Fibroblast of skin of right biceps (primary cell): ENCODE measurements around the gene HYCC1.
A peak's percentile ranks its signal among the peaks of the same experiment; 100 is the strongest.
"Not testable (repeated sequence)": the region's sequence is repeated elsewhere in the genome, so short reads cannot be mapped to it uniquely, and the experiment has no call there.

ENCODE experiments used
- DNase-seq: peaks from one replicate; pipeline ENCODE4 v3.0.0-alpha.2; 2013

HYCC1 gene

GRCh38 chr7:23013715-23014649 is at the start of gene HYCC1:
HYCC1 (minus strand) TSS chr7:23014130; CDS start chr7:22991111, 23,019 bp downstream.
- peak; percentile 99 for DNase-seq

DNA sequence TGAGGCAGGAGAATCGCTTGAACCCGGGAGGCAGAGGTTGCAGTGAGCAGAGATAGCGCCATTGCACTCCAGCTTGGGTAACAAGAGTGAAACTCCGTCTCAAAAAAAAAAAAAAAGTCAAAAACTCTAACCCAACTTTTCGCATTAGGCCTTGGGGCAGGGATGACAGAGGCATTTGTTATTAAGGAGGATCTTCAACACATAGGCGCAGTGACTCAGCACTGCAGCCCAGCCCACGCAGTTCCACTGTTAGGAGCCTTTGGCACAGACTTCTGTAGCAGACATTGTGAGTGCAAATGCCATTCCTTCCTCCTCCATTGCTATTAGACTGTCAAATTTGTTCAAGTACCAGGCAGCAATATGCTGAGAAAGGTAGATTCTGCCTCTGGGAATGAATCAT is 48.5 kb upstream of the HYCC1 start:
- DNase-seq: peak; percentile 53

DNA sequence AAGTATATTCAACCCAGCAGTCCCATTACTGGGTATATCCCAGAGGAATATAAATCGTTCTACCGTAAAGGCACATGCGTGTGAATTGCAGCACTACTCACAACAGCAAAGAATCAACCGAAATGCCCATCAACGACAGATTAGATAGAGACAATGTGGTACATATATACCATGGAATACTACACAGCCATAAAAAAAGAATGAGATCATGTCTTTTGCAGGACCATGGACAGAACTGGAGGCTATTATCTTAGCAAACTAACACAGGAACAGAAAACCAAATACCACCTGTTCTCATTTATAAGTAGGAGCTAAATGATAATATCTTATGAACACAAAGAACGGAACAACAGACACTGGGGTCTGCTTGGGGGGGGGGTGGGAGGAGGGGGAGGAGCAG is 47.4 kb upstream of the HYCC1 start:
- no peak for DNase-seq

DNA sequence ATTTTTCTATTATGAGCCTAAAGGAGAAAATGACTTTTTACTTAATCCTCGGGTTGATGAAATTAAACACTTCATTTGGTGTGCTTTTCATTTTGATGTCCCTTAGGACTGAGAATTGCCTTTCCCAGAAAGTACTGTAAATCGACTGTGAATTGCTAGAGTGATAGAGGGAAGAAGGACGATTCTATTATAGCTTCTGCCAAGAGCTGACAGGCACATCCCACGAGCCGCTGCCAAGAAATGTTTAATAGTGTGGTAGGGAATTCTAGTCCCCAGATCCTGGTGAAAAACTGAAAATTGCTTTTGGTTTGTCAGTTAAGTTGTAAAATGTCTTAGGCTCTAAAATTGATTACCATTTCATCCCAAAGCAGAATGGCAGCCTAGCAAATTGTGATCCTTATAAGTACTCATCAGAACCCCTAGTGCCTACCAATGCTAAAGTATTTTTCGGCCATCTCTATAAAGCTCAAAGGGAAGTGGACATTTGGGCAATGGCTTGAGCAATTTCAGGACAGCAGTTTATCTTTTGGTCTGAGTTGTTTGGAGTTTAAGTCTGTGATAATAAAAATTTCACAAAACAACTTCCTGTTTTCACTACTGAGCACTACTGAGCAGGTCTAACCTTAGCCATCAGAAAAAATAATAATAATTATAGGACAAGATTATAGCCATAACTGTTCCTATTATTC is 44.6 kb upstream of the HYCC1 start:
- no peak for DNase-seq

DNA sequence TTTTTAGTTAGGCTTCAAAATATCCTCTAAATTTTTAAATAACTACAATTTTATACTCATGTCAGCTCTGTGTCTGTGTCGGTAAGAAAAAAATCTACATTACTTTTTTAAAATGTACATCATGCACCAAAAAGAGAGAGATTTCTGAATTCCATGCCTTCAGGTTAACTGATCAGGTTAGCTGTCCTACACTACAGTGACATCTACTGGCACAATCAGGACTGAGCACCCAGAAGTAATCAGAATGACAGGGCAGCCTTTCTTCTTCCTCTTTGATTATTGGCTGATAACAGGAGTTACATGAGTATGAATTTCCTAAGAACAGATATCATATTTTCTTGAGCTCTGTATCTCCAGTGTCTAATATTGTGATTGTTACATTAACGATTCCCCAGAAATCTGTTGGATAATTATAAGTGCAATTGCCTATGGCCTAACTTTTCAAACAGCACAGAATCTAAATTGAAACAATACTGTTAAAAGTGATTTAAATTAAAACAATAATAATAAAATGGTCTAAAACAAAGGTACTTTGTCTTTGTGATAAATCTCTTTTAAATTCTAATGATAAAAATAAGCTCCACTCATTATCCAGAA is 41.8 kb upstream of the HYCC1 start:
- peak; percentile 61 for DNase-seq

DNA sequence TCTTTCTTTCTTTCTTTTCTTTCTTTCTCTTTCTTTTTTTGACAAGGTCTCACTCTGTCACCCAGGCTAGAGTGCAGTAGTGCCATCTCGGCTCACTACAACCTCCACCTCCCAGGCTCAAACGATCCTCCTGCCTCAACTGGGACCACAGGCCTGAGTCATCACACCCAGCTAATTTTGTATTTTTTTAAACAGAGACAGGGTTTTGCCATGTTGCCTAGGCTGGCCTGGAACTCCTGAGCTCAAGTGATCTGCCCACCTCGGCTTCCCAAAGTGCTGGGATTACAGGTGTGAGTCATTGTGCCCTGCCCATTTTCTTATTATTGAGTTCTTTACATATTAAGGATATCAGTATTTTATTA is 37.2 kb upstream of the HYCC1 start:
- peak; percentile 20 for DNase-seq

DNA sequence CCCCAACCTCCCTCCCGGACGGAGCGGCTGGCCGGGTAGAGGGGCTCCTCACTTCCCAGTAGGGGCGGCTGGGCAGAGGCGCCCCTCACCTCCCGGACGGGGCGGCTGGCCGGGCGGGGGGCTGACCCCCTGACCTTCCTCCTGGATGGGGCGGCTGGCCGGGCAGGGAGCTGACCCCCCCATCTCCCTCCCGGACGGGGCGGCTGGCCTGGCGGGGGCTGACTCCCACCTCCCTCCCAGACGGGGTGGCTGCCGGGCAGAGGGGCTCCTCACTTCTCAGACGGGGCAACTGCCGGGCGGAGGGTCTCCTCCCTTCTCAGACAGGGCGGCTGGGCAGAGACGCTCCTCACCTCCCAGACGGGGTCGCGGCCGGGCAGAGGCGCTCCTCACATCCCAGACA is 32.4 kb upstream of the HYCC1 start:
- DNase-seq: not testable (repeated sequence)

GRCh38 chr7:23045086-23045485 is 31.2 kb upstream of the HYCC1 start:
- not testable (repeated sequence) for DNase-seq

GRCh38 chr7:23044581-23044980 is 30.7 kb upstream of the HYCC1 start:
- no peak for DNase-seq

- no peak for DNase-seq
Measured at GRCh38 chr7:23043441-23043840, 29.5 kb upstream of the HYCC1 start.

GRCh38 chr7:23039674-23040073 is 25.7 kb upstream of the HYCC1 start:
- not testable (repeated sequence) for DNase-seq

DNA sequence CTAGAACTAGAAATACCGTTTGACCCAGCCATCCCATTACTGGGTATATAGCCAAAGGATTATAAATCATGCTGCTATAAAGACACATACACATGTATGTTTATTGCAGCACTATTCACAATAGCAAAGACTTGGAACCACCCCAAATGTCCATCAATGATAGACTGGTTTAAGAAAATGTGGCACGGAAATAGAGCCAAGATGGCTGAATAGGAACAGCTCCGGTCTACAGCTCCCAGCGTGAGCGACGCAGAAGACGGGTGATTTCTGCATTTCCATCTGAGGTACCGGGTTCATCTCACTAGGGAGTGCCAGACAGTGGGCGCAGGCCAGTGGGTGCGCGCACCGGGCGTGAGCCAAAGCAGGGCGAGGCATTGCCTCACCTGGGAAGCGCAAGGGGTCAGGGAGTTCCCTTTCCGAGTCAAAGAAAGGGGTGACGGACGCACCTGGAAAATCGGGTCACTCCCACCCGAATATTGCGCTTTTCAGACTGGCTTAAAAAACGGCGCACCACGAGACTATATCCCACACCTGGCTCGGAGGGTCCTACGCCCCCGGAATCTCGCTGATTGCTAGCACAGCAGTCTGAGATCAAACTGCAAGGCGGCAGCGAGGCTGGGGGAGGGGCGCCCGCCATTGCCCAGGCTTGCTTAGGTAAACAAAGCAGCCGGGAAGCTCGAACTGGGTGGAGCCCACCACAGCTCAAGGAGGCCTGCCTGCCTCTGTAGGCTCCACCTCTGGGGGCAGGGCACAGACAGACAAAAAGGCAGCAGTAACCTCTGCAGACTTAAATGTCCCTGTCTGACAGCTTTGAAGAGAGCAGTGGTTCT is 21.8 kb upstream of the HYCC1 start:
- DNase-seq: not testable (repeated sequence)

- DNase-seq: no peak
Measured at GRCh38 chr7:23027261-23027660, 13.3 kb upstream of the HYCC1 start.

- DNase-seq: no peak
Measured at GRCh38 chr7:23026164-23026563, 12.2 kb upstream of the HYCC1 start.

DNA sequence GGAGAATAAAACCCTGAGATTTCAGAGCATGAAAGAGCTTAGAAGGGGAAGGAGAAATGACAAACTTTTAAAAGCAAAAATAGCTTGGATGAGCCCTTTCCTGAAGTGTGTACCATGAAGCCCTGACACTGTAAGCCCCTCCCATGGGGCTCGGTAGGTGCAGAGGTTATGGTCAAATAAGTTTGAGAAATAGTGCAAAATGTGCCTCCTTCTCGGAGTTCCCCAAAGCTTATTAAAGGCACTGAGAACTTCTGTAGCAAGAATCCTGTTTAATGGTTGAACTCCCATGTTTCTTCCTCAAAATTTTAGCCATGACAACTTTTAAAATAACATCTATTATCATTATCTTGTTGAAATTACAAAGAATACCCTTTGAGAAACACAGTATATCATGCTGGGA is 10.5 kb upstream of the HYCC1 start:
- no peak for DNase-seq

GRCh38 chr7:23022851-23023250 is 8.9 kb upstream of the HYCC1 start:
- DNase-seq: no peak

DNA sequence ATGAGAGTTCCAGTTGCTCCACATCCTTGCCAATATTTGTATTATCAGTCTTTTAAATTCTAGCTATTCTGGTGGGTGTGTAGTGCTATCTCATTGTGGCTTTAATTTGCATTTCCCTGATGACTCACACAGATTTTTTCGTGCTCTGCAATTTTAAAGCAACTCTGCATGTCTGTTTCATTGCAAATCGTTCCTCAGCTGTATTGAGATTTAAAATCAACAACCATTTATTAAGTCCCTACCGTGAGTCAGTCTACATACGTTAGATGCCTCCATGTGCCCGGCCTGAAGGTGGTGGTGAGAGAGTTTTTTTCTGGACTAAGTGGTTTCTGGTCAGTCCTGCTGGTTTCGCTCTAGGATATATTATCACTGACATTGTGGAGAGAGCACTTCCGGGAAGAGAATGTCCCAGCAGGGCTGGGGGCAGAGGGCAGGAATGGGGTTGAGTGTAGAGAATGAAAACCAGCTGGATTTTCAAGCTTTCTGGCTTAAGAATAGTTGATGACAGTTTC is 8.4 kb upstream of the HYCC1 start:
- DNase-seq: peak; percentile 88

DNA sequence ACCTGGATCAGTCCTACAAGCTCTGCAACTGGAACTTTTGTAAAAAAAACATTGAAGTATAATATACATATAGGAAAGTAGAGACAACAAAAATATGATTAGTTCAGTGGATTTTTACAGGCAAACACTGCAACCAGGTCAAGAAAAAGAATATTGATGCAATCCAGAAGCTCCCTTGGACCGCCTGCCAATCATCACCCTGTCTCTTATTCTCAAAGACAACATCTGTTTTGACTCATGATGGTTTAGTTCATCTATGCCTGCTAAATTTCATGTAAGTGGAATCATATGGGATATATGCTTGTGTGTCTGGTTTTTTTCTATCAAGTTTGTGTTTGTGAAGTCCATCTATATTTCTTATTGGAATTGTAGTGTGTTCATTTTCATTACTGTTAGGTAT is 7.7 kb upstream of the HYCC1 start:
- no peak for DNase-seq

GRCh38 chr7:23020742-23021401 is 6.9 kb upstream of the HYCC1 start:
- DNase-seq: peak; percentile 90

GRCh38 chr7:23018750-23019149 is 4.8 kb upstream of the HYCC1 start:
- DNase-seq: no peak

GRCh38 chr7:23017309-23017708 is 3.4 kb upstream of the HYCC1 start:
- DNase-seq: no peak
